Immature natural killer cell (primary cell): ENCODE measurements around the gene STAC. TPM values are rescaled to one million over a fixed set of nuclear protein-coding genes. Genes with fewer than 3 reads are reported as not detected.
"Not testable (repeated sequence)": the region's sequence is repeated elsewhere in the genome, so short reads cannot be mapped to it uniquely, and the experiment has no call there.

Experiments used
- DNase-seq, 3 donors: peaks; one replicate each; pipeline ENCODE4 v3.0.0; 2022; ENCODE audit warnings: mixed read lengths in 1 of 3
- H3K27ac Mint-ChIP-seq, 6 donors: one replicate each; pipeline ENCODE4 v1.8.0; 2020; ENCODE audit warnings: mixed read lengths in 6 of 6, mild to moderate bottlenecking in 5 of 6, inconsistent platforms in 4 of 6, moderate library complexity in 3 of 6
- H3K27me3 Mint-ChIP-seq, 3 donors: one replicate each; pipeline ENCODE4 v1.8.0; 2020 to 2021; ENCODE audit warnings: low read depth in 3 of 3, mild to moderate bottlenecking in 3 of 3, mixed read lengths in 3 of 3, moderate library complexity in 3 of 3, inconsistent platforms in 1 of 3
- H3K36me3 Mint-ChIP-seq, 3 donors: one replicate each; pipeline ENCODE4 v1.8.0; 2020; ENCODE audit warnings: mixed read lengths in 3 of 3, inconsistent platforms in 2 of 3, mild to moderate bottlenecking in 2 of 3
- H3K4me1 Mint-ChIP-seq, 2 donors: one replicate each; pipeline ENCODE4 v1.8.0; 2020; ENCODE audit warnings: inconsistent platforms in 2 of 2, mild to moderate bottlenecking in 2 of 2, mixed read lengths in 2 of 2, moderate library complexity in 1 of 2
- H3K4me3 Mint-ChIP-seq, 5 donors: one replicate each; pipeline ENCODE4 v1.8.0; 2020; ENCODE audit warnings: mild to moderate bottlenecking in 5 of 5, mixed read lengths in 5 of 5, inconsistent platforms in 3 of 5, moderate library complexity in 3 of 5
- H3K9me3 Mint-ChIP-seq, 6 donors: one replicate each; pipeline ENCODE4 v1.8.0; 2020; ENCODE audit warnings: mild to moderate bottlenecking in 6 of 6, mixed read lengths in 6 of 6, inconsistent platforms in 4 of 6, moderate library complexity in 3 of 6
- polyA plus RNA-seq, 3 donors: library from polyadenylated mRNA; unstranded; fragments of 300-500 nt; fragmentation: Illumina TruSeq; gene quantifications; one replicate each; pipeline ENCODE4 v1.2.3, GENCODE V29; 2021

Gene STAC
- polyA plus RNA-seq, 3 donors from 2014 or later = not detected

DNA sequence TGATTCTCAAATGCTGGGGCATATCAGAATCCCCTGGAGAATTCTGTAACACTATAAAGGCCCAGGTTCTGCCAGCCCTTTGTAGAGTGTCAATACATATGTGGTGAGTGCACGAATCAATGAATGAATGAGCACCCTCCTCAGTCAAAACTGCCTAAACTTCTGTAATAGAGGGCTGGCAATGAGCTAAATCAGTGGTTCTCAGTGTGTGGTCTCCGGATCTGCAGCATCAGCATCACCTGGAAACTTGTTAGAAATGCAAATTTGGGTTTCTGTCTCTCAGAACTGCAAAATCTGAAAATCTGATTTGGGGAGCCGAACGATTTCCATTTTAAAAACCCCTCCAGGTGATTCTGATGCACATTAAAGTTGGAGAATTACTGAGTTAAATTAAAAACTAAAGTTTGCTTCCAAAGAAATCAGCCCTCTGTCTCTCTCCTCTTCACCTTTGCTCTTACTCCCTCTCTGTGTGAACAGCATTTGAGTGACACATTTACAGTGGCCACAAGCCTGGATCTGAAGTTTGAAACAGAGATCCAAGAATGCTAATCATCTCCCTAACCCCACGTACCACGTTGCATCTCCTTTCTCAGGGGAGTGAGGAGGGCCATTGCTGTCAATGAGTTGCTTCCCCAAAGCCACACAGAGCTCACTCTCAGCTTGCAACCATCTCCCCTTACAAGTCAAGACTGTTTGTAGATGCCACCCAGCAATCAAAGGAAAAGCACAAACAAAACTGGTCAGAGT, 109.5 kb downstream of the STAC start:
- Mint-ChIP-seq H3K36me3 (no peaks in the 10 kb centered on the region), H3K27me3 (peaks cover 0 to 3% (median 0%) of the 10 kb centered on the region in 3 donors), H3K27ac (no peak overlapping the region), H3K4me1 (no peaks in the 10 kb centered on the region), H3K9me3 (peaks cover 0 to 9% (median 0%) of the 10 kb centered on the region in 6 donors), H3K4me3 (no peak overlapping the region)
- no peak for DNase-seq

DNA sequence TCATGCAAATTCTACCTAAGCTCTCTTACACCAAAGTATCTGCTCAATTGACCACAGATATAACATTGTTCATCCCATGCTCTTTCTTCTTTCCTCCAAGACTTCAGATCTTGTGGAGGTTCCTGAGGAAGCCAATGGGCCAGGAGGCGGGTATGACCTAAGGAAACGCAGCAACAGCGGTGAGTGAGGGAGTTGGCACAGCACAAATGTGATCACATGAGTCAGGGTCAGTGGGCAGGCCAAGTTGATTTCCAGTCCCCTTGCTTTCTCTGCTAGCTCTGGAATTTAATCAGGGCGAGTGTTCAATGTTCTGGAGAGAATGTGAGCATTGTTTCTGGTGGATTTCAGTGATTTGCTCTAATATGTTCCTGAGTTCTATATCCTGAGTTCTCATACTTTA, 112.7 kb downstream of the STAC start:
- DNase-seq = no peak
- no peaks in the 10 kb centered on the region for H3K4me1 Mint-ChIP-seq
- H3K9me3 Mint-ChIP-seq = peaks cover 0 to 2% (median 0%) of the 10 kb centered on the region in 6 donors
- no peaks in the 10 kb centered on the region for H3K36me3 Mint-ChIP-seq
- H3K27me3 Mint-ChIP-seq = peaks cover 0 to 3% (median 0%) of the 10 kb centered on the region in 3 donors
- H3K4me3 Mint-ChIP-seq = no peak overlapping the region
- H3K27ac Mint-ChIP-seq = no peak overlapping the region

DNA sequence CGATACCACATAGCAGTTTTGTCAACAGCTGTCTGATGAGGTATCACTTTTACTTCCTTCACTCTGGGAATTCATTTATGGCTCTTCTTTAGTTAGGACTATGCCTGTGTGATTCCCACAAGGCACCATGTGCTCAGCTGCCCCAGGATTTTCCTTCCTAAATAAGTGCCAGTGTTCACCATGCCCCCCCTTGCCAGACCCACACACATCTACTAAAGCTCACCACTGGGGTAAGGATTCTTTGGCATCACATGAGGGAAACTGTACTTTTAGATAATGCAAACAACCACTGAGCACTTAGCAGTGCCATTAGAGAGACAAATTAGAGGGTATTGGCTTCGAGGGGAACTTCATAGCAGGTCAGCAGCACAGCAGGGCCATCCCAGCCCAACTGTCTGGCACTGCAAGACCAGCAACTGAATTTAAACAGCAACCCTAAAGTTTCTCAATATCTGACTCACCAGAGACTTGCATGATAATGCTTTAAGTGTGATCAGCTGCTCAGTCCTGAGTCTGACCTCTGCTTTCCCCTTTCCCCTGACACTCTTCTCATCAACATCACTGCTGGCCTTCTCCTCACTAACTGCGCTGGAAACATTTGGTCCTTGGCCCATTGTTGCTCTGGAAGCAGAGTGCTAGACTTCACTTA, 114.3 kb downstream of the STAC start:
- DNase-seq = no peak
- peaks cover 0 to 2% (median 0%) of the 10 kb centered on the region in 6 donors for H3K9me3 Mint-ChIP-seq
- H3K4me1 Mint-ChIP-seq = no peaks in the 10 kb centered on the region
- peaks cover 0 to 3% (median 0%) of the 10 kb centered on the region in 3 donors for H3K27me3 Mint-ChIP-seq
- no peak overlapping the region for H3K4me3 Mint-ChIP-seq
- no peak overlapping the region for H3K27ac Mint-ChIP-seq
- no peaks in the 10 kb centered on the region for H3K36me3 Mint-ChIP-seq

DNA sequence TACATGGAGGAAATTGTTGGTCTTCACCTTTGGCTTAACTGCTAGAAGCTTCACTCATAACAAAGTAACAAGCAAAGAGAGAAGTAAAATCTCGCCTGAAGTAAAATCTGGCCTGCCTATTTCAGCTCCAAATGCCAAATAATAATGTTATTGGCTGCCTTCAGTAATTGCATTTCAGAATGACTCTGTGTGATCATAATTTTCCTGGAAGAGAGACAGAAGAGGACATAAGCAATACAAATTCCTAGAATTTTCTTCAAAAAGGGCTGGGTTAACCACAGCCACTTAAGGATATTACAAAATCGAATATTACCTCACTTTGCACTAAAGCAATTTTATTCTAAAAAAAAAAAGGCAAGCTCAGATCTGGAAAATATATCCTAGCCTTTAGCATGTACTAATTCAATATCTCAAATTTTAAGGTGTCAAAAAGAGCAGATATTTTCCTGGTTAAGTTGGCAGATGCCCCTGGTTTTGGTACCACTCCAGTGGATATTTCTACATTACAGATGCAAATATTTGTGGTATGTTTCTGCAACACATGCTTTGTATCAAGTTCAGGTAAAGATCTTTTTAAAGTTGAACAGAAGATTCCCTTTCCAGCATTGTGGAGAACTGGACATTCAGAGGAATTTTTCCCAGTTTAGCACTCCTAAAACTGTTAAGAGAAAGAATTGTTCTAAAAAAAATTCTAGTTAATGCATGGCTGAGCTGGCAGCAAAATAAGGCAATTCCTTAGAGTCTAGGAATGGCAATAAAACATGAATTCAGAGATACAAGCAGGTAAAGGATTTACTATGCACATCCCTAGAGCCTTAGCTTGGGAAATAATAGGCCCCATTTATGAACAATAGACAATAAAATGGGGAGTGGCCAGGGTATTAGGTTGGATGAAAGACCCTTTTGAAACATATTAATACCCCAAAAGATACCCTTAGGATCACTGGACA, 116.7 kb downstream of the STAC start:
- Mint-ChIP-seq H3K4me3 (no peak overlapping the region), H3K36me3 (no peaks in the 10 kb centered on the region), H3K4me1 (no peaks in the 10 kb centered on the region), H3K27ac (no peak overlapping the region), H3K27me3 (peaks cover 0 to 3% (median 0%) of the 10 kb centered on the region in 3 donors), H3K9me3 (peaks cover 0 to 2% (median 0%) of the 10 kb centered on the region in 6 donors)
- no peak for DNase-seq

DNA sequence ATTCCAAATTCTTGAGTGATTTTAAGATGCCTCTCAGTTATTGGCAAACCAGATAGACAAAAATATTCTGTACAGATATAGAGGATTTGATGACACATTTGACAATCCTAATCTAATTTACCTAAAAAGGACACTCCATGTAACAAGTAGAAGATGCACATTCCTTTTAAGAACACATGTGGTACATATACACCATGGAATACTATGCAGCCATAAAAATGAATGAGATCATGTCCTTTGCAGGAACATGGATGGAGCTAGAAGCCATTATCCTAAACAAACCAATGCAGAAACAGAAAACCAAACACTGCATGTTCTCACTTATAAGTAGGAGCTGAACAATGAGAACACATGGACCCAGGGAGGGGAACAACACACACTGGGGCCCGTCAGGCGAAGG, 119.7 kb downstream of the STAC start:
- not testable (repeated sequence) for H3K4me3 Mint-ChIP-seq, H3K27me3 Mint-ChIP-seq, H3K36me3 Mint-ChIP-seq, H3K27ac Mint-ChIP-seq, H3K4me1 Mint-ChIP-seq, H3K9me3 Mint-ChIP-seq, DNase-seq

DNA sequence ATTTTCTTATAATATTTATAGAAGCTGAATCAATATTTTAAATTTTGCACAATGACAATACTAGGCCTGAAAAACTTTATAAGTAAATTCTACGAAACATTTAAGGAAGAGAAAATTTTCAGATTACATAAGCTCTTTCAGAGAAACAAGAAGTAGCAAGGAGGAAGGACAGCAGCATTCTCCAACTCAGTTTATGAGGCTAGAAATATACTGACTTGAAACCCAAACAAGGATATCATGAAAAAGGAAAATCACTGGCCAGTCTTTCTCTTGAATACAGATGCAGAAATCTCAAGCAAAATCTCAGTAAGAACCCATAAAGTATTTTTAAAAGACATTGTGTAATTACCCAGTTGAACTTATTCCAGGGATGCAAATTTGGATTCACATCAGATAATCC, 121.3 kb downstream of the STAC start:
- H3K9me3 Mint-ChIP-seq = peaks cover 0 to 2% (median 0%) of the 10 kb centered on the region in 6 donors
- no peaks in the 10 kb centered on the region for H3K36me3 Mint-ChIP-seq
- no peak overlapping the region for H3K4me3 Mint-ChIP-seq
- no peak for DNase-seq
- H3K4me1 Mint-ChIP-seq = no peaks in the 10 kb centered on the region
- H3K27ac Mint-ChIP-seq = no peak overlapping the region
- H3K27me3 Mint-ChIP-seq = peaks cover 0 to 6% (median 0%) of the 10 kb centered on the region in 3 donors

DNA sequence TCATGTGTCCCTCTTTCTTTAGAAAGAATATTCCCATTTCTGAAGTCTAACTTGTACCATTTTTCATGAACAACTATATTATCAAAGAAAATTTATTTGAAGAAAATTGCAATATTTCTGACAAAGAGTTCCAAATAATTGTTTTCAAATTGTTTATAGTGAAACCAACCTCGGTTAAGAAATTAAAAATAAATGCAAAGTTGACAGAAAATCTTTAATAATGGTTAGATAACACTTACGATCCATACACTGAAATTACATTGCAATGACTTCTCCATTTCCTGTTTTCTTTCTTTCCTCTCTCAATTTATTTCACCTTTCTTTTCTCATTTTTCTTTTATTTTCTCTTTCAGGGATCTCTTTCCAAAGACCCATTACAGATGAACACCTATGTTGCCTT, 125.1 kb downstream of the STAC start:
- no peak for DNase-seq
- Mint-ChIP-seq H3K9me3 (peaks cover 0 to 6% (median 3%) of the 10 kb centered on the region in 6 donors), H3K4me1 (no peaks in the 10 kb centered on the region), H3K27me3 (peaks cover 0 to 12% (median 5%) of the 10 kb centered on the region in 3 donors), H3K27ac (no peak overlapping the region), H3K4me3 (no peak overlapping the region), H3K36me3 (no peaks in the 10 kb centered on the region)

DNA sequence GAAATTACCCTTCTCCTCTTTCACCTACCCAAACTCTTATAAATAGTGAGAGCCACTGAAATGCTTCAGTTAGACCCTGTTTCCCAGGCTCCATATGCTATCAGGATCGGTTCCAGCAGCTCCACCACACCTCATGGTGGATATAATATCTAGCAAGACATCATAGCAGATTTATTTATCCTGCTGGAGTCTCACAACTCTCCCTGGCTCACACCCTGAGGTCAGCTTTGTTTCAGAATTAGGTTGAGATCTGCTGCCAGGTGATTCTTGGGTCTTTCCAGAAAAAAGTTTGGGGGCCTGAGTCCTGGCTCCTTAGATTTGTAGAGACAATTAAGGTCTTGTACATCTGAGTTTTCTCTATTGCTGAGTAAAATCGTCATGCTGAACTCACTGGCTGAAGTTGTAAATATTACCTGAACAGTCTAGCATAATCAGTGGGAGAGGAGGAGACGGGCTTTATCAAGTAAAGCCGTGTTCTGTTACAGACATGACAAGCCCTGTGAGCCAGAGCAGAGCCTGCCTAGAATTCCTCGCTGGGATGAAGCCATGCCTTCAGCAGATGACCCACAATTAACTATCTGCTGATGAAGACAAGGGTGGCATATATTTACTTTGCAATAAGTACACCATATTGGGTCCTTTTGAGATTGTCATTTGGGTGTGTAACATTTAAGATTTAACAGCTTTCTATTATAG, 131.6 kb downstream of the STAC start:
- Mint-ChIP-seq H3K27ac (no peak overlapping the region), H3K4me3 (no peak overlapping the region), H3K4me1 (no peaks in the 10 kb centered on the region), H3K27me3 (peaks cover 2 to 9% (median 4%) of the 10 kb centered on the region in 3 donors), H3K36me3 (no peaks in the 10 kb centered on the region), H3K9me3 (peaks cover 0 to 7% (median 3%) of the 10 kb centered on the region in 6 donors)
- DNase-seq = no peak

DNA sequence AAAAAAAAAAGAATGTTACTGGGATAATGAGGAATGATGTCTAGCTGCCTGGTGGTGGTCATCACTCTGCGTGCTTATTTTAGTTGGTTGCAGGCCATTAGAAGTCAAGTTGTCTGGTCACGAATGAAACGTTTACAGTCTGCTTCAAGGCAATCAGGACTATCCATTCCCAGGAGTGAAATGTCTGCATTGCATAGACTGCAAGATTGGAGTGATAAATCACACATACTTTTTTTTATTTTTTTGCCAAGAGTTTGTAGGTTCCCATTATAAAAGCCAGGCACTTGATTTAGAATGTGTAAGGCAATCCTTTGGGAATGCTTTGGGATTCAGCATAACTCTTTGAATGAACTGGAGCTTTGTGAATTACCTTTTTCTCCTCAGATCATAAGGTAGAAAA, 132.3 kb downstream of the STAC start:
- DNase-seq = no peak
- H3K27ac Mint-ChIP-seq = no peak overlapping the region
- H3K4me3 Mint-ChIP-seq = no peak overlapping the region
- H3K9me3 Mint-ChIP-seq = peaks cover 0 to 7% (median 1%) of the 10 kb centered on the region in 6 donors
- no peaks in the 10 kb centered on the region for H3K36me3 Mint-ChIP-seq
- H3K4me1 Mint-ChIP-seq = no peaks in the 10 kb centered on the region
- H3K27me3 Mint-ChIP-seq = peaks cover 2 to 5% (median 3%) of the 10 kb centered on the region in 3 donors

DNA sequence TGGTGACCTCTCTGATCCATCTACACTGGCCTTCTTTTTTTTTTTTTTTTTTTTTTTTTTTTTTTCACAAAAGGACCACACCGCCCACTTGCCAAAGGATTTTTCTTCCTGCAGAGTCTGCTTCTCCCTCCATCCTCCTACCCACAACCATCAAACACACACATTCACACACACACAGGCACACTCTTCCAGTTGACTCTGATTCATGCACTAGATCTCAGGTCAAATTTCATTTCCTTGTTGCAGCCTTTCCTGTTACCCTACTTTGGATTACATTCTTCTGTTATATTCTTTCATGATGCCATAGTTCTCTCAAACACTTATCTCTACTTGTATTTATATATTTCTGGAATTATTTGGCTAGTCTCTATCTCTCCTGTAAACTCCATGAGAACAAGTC, 133.9 kb downstream of the STAC start:
- H3K4me1 Mint-ChIP-seq = no peaks in the 10 kb centered on the region
- H3K27ac Mint-ChIP-seq = no peak overlapping the region
- DNase-seq = no peak
- H3K4me3 Mint-ChIP-seq = no peak overlapping the region
- H3K27me3 Mint-ChIP-seq = peaks cover 0 to 2% (median 2%) of the 10 kb centered on the region in 3 donors
- H3K9me3 Mint-ChIP-seq = peaks cover 0 to 4% (median 0%) of the 10 kb centered on the region in 6 donors
- no peaks in the 10 kb centered on the region for H3K36me3 Mint-ChIP-seq

DNA sequence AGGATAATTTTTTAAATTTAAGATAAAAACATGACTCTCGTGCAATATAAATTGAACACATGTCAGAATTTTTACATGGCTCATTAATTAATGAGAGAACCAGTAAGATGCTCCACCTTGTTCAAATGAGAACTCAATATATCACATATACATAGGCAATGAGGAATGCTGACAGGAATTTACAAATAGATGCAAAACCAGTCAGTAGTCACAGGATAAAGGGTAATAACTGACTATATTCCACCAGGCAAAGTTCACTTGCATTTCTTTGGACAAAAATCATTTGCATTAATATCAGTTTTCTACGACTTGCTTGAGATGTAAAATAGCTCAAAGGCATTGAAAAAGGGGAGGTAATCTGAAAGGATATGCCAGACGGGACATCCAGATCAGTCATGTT, 139.4 kb downstream of the STAC start:
- Mint-ChIP-seq H3K27ac (no peak overlapping the region), H3K9me3 (no peaks in the 10 kb centered on the region), H3K36me3 (no peaks in the 10 kb centered on the region), H3K4me3 (no peak overlapping the region), H3K4me1 (no peaks in the 10 kb centered on the region), H3K27me3 (peaks cover 0 to 2% (median 0%) of the 10 kb centered on the region in 3 donors)
- DNase-seq = no peak

DNA sequence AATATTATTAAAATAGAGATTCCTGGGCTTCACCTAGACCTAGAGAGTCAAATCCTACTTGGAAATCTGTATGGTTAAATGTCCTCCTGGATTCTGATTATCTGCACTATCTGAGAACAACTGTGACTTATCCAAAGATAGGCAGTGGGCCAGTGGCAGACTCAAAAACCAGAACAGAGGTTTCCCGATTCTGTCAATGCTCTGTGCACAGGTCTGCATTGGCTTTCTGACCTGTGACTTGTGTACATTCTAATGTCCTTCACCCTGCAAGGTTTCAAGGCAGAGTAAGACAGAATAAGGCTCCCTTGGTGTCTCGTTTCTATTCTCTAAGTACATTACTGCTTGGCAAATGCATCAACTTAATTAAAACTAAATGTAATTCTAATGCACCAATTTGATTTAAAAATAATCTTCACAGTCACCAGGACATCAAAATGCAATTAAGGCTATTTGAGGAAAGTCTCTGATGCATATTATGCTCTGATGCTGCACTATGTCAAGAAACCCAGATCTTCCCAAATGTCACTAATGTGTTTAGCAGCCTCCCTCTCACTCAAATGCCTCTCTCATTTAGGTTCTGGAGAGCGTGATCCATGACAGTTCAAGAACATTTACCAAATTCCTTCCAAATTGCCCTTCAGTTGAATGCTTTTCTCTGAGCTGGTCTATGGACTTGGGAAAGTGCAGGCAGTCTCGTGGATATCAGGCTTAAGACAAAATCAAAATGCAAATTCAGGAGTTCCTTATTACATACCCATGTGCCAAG, 140.1 kb downstream of the STAC start:
- no peak overlapping the region for H3K27ac Mint-ChIP-seq
- DNase-seq = no peak
- no peak overlapping the region for H3K4me3 Mint-ChIP-seq
- H3K36me3 Mint-ChIP-seq = no peaks in the 10 kb centered on the region
- no peaks in the 10 kb centered on the region for H3K4me1 Mint-ChIP-seq
- H3K27me3 Mint-ChIP-seq = peaks cover 0 to 2% (median 0%) of the 10 kb centered on the region in 3 donors
- H3K9me3 Mint-ChIP-seq = no peaks in the 10 kb centered on the region

DNA sequence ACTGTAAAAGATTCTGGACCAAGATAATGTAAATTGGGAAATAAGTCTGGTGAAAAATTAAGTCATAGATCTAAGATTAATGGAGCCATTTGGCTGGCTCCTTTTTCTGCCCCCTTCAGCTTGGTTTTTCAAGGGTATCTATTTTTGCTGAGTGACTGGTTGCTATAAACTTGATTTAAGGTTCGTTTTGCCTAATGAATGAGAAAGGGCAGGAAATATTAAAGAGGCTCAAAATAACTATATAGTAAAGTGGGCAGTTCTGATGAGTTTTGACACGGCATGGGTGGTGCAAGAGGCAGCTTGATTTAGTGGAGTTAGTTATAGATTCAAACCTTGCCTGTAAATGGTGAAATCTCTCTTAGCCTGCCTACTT, 140.7 kb downstream of the STAC start:
- no peak overlapping the region for H3K27ac Mint-ChIP-seq
- H3K4me3 Mint-ChIP-seq = no peak overlapping the region
- H3K36me3 Mint-ChIP-seq = no peaks in the 10 kb centered on the region
- peaks cover 0 to 2% (median 2%) of the 10 kb centered on the region in 3 donors for H3K27me3 Mint-ChIP-seq
- peaks cover 0 to 4% (median 0%) of the 10 kb centered on the region in 6 donors for H3K9me3 Mint-ChIP-seq
- no peak for DNase-seq
- H3K4me1 Mint-ChIP-seq = no peaks in the 10 kb centered on the region
